K562 (cell line): ENCODE data around the gene SYCP2. TPM values are rescaled to one million over a fixed set of nuclear protein-coding genes. Genes with fewer than 3 reads are reported as not detected.

Experiments used
- ATAC-seq: fragments of 200-7000 bp; cut with Tn5 transposase; 3 replicates; pipeline ENCODE4 v1.9.1; 2020; ENCODE audit warnings: moderate library complexity
- BruUV-seq: library from RNA; stranded (reverse); fragments of 400-500 nt; replicated peaks from 2 replicates; lab custom pipeline; 2021; lab: Mats Ljungman, UMichigan
- CTCF ChIA-PET: fragments of 300-600 bp; formaldehyde crosslinking; extraction: SDS; loops from one replicate; lab custom pipeline; 2021; ENCODE audit warnings: low intra/inter-chr PET ratio; lab: Yijun Ruan, JAX
- POLR2A ChIA-PET: fragments of 300-600, 350-650 bp; sonication (Branson Sonifier 250); formaldehyde crosslinking; extraction: SDS; loops from one replicate; lab custom pipeline; 2021; ENCODE audit warnings: antibody characterized with exemption, inconsistent platforms; lab: Yijun Ruan, JAX
- DNase-seq, 4 experiments: peaks; one replicate each; pipeline versions ENCODE4 v3.0.0 to v3.0.0-alpha.2; 2011 to 2018; ENCODE audit warnings: low spot score in 3 of 4, mixed read lengths in 3 of 4; ENCODE audit errors: extremely low read depth in 1 of 4
- FAIRE-seq: peaks from 2 replicates; lab custom pipeline; 2011; peaks lifted over from hg19 to GRCh38; lab: Jason Lieb, UNC
- H2AFZ ChIP-seq: 2 replicates; pipeline ENCODE4 v1.6.0; 2011; ENCODE audit warnings: low read depth, low read length, control low read depth, inconsistent platforms
- H3K27ac ChIP-seq: fragments of 200-600 bp; 3 replicates; pipeline ENCODE4 v1.8.0; 2011; ENCODE audit warnings: low read depth, mild to moderate bottlenecking, control low read depth, inconsistent platforms, low read length, moderate library complexity, mixed read lengths; ENCODE audit errors: extremely low read depth
- H3K27me3 ChIP-seq, 2 experiments: fragments of 300-600 bp in 1 of 2; 2 replicates in 1 of 2; 3 replicates in 1 of 2; pipeline versions ENCODE4 v1.6.0 to v1.8.0; 2011; ENCODE audit warnings: inconsistent platforms in 2 of 2, low read length in 2 of 2, mild to moderate bottlenecking in 1 of 2, mixed read lengths in 1 of 2, moderate library complexity in 1 of 2; ENCODE audit not compliant: control insufficient read depth in 2 of 2, insufficient read depth in 2 of 2
- H3K36me3 ChIP-seq: fragments of 300-600 bp; 3 replicates; pipeline ENCODE4 v1.8.0; 2011; ENCODE audit warnings: mild to moderate bottlenecking, low read length, inconsistent platforms; ENCODE audit not compliant: control insufficient read depth, insufficient read depth
- H3K4me1 ChIP-seq, 2 experiments: fragments of 200-600 bp in 1 of 2; replicated peaks in 1 of 2; 2 replicates in 1 of 2; 3 replicates in 1 of 2; pipeline versions ENCODE4 v1.5.1 to v1.8.0; 2011; ENCODE audit warnings: inconsistent platforms in 2 of 2, low read length in 2 of 2, mild to moderate bottlenecking in 1 of 2, mixed read lengths in 1 of 2, moderate library complexity in 1 of 2; ENCODE audit not compliant: control insufficient read depth in 2 of 2, insufficient read depth in 2 of 2
- H3K4me2 ChIP-seq: 2 replicates; pipeline ENCODE4 v1.6.1; 2011; ENCODE audit warnings: low read length, control low read depth, inconsistent platforms, mixed read lengths; ENCODE audit not compliant: insufficient read depth
- H3K4me3 ChIP-seq: fragments of 200-600 bp; sonication (generic), shearing (Covaris generic); 2 replicates; pipeline ENCODE4 v1.5.1; 2016; ENCODE audit warnings: control low read depth, inconsistent platforms
- H3K79me2 ChIP-seq: fragments of 200-600 bp; 3 replicates; pipeline ENCODE4 v1.8.0; 2011; ENCODE audit warnings: low read length, inconsistent platforms; ENCODE audit not compliant: control insufficient read depth, insufficient read depth
- H3K9ac ChIP-seq, 2 experiments: 2 replicates each; pipeline versions ENCODE4 v1.6.0 to v1.6.1; 2011; ENCODE audit warnings: low read depth in 2 of 2, low read length in 2 of 2, control low read depth in 1 of 2, inconsistent platforms in 1 of 2, mild to moderate bottlenecking in 1 of 2, mixed read lengths in 1 of 2; ENCODE audit not compliant: insufficient read depth in 1 of 2
- H3K9me1 ChIP-seq: one replicate; pipeline ENCODE4 v1.6.0; 2011; ENCODE audit warnings: inconsistent platforms, mild to moderate bottlenecking, low read length, moderate library complexity; ENCODE audit not compliant: control insufficient read depth, insufficient read depth
- H3K9me3 ChIP-seq: replicated peaks from 2 replicates; pipeline ENCODE4 v1.5.1; 2011; ENCODE audit warnings: low read depth, low read length, inconsistent platforms; ENCODE audit not compliant: control insufficient read depth, insufficient read depth
- H4K20me1 ChIP-seq: replicated peaks from 2 replicates; pipeline ENCODE4 v1.6.1; 2011; ENCODE audit warnings: low read length, inconsistent platforms, mixed read lengths; ENCODE audit not compliant: control insufficient read depth, insufficient read depth
- CBX2 ChIP-seq: fragments of 200-600 bp; sonication (generic); IDR thresholded peaks from one replicate; pipeline ENCODE4 v1.6.1; 2012; ENCODE audit warnings: mild to moderate bottlenecking, low read length, inconsistent platforms; ENCODE audit not compliant: insufficient read depth, poor library complexity, severe bottlenecking
- EP300 ChIP-seq: IDR thresholded peaks from 2 replicates; pipeline ENCODE4 v1.6.1; 2012; ENCODE audit warnings: low read length, improper control_type of control experiment
- ETS2 ChIP-seq: IDR thresholded peaks from 2 replicates; pipeline ENCODE4 v1.6.1; 2016; ENCODE audit warnings: borderline replicate concordance, missing genetic modification characterization, mild to moderate bottlenecking, moderate library complexity, missing compliant biosample characterization; ENCODE audit not compliant: poor library complexity, severe bottlenecking
- GTF3C2 ChIP-seq: IDR thresholded peaks from 3 replicates; pipeline ENCODE4 v1.6.1; 2011; ENCODE audit warnings: borderline replicate concordance, mild to moderate bottlenecking, moderate library complexity; ENCODE audit not compliant: insufficient read length; ENCODE audit errors: extremely low read depth
- HDAC6 ChIP-seq: IDR thresholded peaks from 2 replicates; pipeline ENCODE4 v1.6.1; 2012; ENCODE audit warnings: low read depth, mild to moderate bottlenecking, control low read depth, inconsistent platforms, low read length, moderate library complexity
- HMG20A ChIP-seq: fragments of 450-650 bp; formaldehyde crosslinking; conservative IDR thresholded peaks from 2 replicates; pipeline ENCODE4 v1.4.0; 2020; ENCODE audit warnings: mild to moderate bottlenecking, mixed read lengths
- KAT2B ChIP-seq: IDR thresholded peaks from one replicate; pipeline ENCODE4 v1.6.1; 2012; ENCODE audit warnings: low read depth, mild to moderate bottlenecking, control low read depth, inconsistent platforms, low read length, moderate library complexity
- NFIC ChIP-seq: fragments of 450-650 bp; IDR thresholded peaks from 2 replicates; pipeline ENCODE4 v1.6.1; 2017; ENCODE audit warnings: mild to moderate bottlenecking, inconsistent platforms
- POLR2H ChIP-seq: IDR thresholded peaks from 2 replicates; pipeline ENCODE4 v1.6.1; 2016; ENCODE audit warnings: missing genetic modification characterization, low read depth, mild to moderate bottlenecking, control low read depth, missing compliant biosample characterization, moderate library complexity
- ZBTB1 ChIP-seq: sonication (generic); formaldehyde crosslinking; IDR thresholded peaks from 2 replicates; pipeline ENCODE4 v1.8.1; 2023; ENCODE audit warnings: missing genetic modification reagents, low read depth, mild to moderate bottlenecking, borderline replicate concordance
- ZNF384 ChIP-seq: IDR thresholded peaks from 2 replicates; pipeline ENCODE4 v1.6.1; 2012; ENCODE audit warnings: low read depth, low read length, improper control_type of control experiment
- ZNF551 ChIP-seq: fragments of 250-450 bp; sonication (Bioruptor Pico); IDR thresholded peaks from 2 replicates; pipeline ENCODE4 v1.5.0; 2021; ENCODE audit warnings: mild to moderate bottlenecking, moderate library complexity
- ZNF75A ChIP-seq: fragments of 450-650 bp; formaldehyde crosslinking; IDR thresholded peaks from 2 replicates; pipeline ENCODE4 v1.4.0; 2020; ENCODE audit warnings: mild to moderate bottlenecking
- ZNF778 ChIP-seq: fragments of 450-650 bp; formaldehyde crosslinking; IDR thresholded peaks from 2 replicates; pipeline ENCODE4 v1.4.0; 2020; ENCODE audit warnings: mild to moderate bottlenecking, moderate library complexity
- WGBS: fragments of 100-300 bp; shearing (Covaris generic); methylation state at CpG from one replicate; pipeline ENCODE4 v1.1.6; 2016; ENCODE audit warnings: low coverage, mixed read lengths; ENCODE audit not compliant: insufficient coverage; ENCODE audit errors: missing lambda C conversion rate; 5-methylcytosine and 5-hydroxymethylcytosine counted together
- in situ Hi-C: fragments of 300-500 bp; cut with MboI; formaldehyde crosslinking; loops from 4 replicates; pipeline ENCODE4 v1.15.0; 2018; ENCODE audit warnings: inconsistent platforms, mixed read lengths
- intact Hi-C: fragments of 100-400 bp; cut with micrococcal nuclease; formaldehyde crosslinking; loops from 2 replicates; pipeline ENCODE4 v1.14.2; 2022
- polyA plus RNA-seq, 8 experiments: library from polyadenylated mRNA; depleted of rRNA in 4 of 8; stranded (reverse) in 5 of 8; unstranded in 3 of 8; fragments of >200 nt; fragmentation: Nextera tagmentation in 2 of 8; fragmentation: Illumina TruSeq in 1 of 8; extraction: Ambion mirVana in 2 of 8; extraction: Trizol in 1 of 8; gene quantifications; 2 replicates each; pipeline versions ENCODE4 v1.2.1 to v1.2.3, GENCODE V29; 2011 to 2014; ENCODE audit warnings: inconsistent platforms in 1 of 8, missing spikeins in 1 of 8
- total RNA-seq, 7 experiments: library from RNA; depleted of rRNA in 6 of 7; stranded (reverse); fragments of >200 nt in 6 of 7; fragmentation: Illumina TruSeq in 2 of 7; extraction: Trizol in 2 of 7; gene quantifications; 2 replicates each; pipeline versions ENCODE4 v1.2.1 to v1.2.3, GENCODE V29; 2011 to 2021; ENCODE audit warnings: low replicate concordance in 1 of 7
- TF ChIP-seq, protein P1 (sequence below): sonication (generic); formaldehyde crosslinking; IDR thresholded peaks from 2 replicates; pipeline ENCODE4 v1.8.1; 2022; ENCODE audit warnings: missing genetic modification reagents
- TF ChIP-seq, protein P2 (sequence below): fragments of 200-800 bp; sonication (Bioruptor generic); IDR thresholded peaks from 2 replicates; pipeline ENCODE4 v1.6.1; 2017; ENCODE audit warnings: missing genetic modification characterization, missing compliant biosample characterization
- TF ChIP-seq, protein P3 (sequence below): sonication (generic); formaldehyde crosslinking; IDR thresholded peaks from 2 replicates; pipeline ENCODE4 v1.9.0; 2022; ENCODE audit warnings: mild to moderate bottlenecking, missing genetic modification reagents

SYCP2 gene
- total and polyA plus RNA-seq, 9 of the 15 experiments (the other 6 are each of a cell fraction or from before 2014, with no cell fraction given) = 0.24 to 1.6 (median 0.67) TPM

DNA sequence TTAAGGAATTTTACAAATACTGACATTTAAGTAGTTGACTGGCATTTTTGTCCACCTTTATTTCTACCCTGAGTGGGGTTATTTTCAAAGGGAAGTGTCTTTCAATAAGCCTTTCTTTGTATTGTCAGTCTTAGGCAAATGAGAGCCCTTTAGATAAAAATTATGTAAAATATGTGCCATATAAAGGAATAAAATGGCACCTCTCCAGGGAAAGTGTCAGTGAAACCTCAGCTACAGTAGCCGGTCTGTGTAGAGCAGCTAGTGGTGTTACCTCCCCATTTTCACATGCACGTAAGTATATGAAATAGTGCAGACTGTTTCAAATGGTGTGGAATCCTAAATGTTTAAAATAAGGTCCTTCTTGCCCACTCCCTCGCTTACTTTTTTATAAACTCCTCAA, 11.7 kb upstream of the SYCP2 start:
- peaks cover 30% of the 10 kb centered on the region; the same call in 1 of the 3 replicates for H3K36me3 ChIP-seq
- no peaks in the 10 kb centered on the region for H3K27me3 ChIP-seq
- DNase-seq (no peak), FAIRE-seq (no peak), ATAC-seq (no peak)
- ChIA-PET CTCF (no interaction called here), POLR2A (interaction anchor here (0.7 kb wide), 1 partner anchor 1321 kb away, joined by 6 read pairs; no protein-coding TSS in a partner anchor)
- intact Hi-C loops (no loop called here), in situ Hi-C loops (no loop called here)
- H3K9me3 ChIP-seq = no peaks in the 10 kb centered on the region
- H3K79me2 ChIP-seq = peaks cover 12% of the 10 kb centered on the region
- H3K4me1 ChIP-seq = peaks cover 0 to 18% of the 10 kb centered on the region in 2 experiments; a peak in 2 of 5 replicates
- H3K4me3 ChIP-seq = no peak overlapping the region
- H2AFZ ChIP-seq = no peak overlapping the region
- BruUV-seq = no TSS peak
- WGBS = 70% methylated on average over 3 of the region's 3 CpGs
- H3K4me2 ChIP-seq = no peak overlapping the region
- H3K9me1 ChIP-seq = no peaks in the 10 kb centered on the region
- no peak overlapping the region for H3K27ac ChIP-seq
- H4K20me1 ChIP-seq = no peaks in the 10 kb centered on the region
- no peak overlapping the region for H3K9ac ChIP-seq
- TF ChIP-seq CBX2 (no peak), ETS2 (tag) (no peak), ZNF75A (CRISPR knock-in tag) (no peak), HDAC6 (no peak), NFIC (no peak), ZBTB1 (CRISPR knock-in tag) (no peak), ZNF778 (no peak), KAT2B (no peak), ZNF551 (CRISPR knock-in tag) (no peak), HMG20A (no peak), POLR2H (tag) (no peak), EP300 (no peak), GTF3C2 (no peak), ZNF384 (no peak)
- TF ChIP-seq, protein P1, sequence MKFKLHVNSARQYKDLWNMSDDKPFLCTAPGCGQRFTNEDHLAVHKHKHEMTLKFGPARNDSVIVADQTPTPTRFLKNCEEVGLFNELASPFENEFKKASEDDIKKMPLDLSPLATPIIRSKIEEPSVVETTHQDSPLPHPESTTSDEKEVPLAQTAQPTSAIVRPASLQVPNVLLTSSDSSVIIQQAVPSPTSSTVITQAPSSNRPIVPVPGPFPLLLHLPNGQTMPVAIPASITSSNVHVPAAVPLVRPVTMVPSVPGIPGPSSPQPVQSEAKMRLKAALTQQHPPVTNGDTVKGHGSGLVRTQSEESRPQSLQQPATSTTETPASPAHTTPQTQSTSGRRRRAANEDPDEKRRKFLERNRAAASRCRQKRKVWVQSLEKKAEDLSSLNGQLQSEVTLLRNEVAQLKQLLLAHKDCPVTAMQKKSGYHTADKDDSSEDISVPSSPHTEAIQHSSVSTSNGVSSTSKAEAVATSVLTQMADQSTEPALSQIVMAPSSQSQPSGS (CRISPR knock-in tag) = no peak
- TF ChIP-seq, protein P2, sequence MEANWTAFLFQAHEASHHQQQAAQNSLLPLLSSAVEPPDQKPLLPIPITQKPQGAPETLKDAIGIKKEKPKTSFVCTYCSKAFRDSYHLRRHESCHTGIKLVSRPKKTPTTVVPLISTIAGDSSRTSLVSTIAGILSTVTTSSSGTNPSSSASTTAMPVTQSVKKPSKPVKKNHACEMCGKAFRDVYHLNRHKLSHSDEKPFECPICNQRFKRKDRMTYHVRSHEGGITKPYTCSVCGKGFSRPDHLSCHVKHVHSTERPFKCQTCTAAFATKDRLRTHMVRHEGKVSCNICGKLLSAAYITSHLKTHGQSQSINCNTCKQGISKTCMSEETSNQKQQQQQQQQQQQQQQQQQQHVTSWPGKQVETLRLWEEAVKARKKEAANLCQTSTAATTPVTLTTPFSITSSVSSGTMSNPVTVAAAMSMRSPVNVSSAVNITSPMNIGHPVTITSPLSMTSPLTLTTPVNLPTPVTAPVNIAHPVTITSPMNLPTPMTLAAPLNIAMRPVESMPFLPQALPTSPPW = no peak
- TF ChIP-seq, protein P3, sequence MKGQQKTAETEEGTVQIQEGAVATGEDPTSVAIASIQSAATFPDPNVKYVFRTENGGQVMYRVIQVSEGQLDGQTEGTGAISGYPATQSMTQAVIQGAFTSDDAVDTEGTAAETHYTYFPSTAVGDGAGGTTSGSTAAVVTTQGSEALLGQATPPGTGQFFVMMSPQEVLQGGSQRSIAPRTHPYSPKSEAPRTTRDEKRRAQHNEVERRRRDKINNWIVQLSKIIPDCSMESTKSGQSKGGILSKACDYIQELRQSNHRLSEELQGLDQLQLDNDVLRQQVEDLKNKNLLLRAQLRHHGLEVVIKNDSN (CRISPR knock-in tag) = no peak
